Sigmoid colon (tissue), 4 donors: ENCODE results near the gene YIF1B.

Experiments
- CTCF ChIP-seq, 4 experiments: fragments of 450-650 bp in 3 of 4; fragments of 200-600 bp in 1 of 4; IDR thresholded peaks; one replicate each; pipeline ENCODE4 v1.5.1; 2016 to 2019; ENCODE audit warnings: antibody characterized with exemption in 4 of 4, mild to moderate bottlenecking in 3 of 4, moderate library complexity in 2 of 4
- EP300 ChIP-seq, 4 donors: sonication (generic); formaldehyde crosslinking; IDR thresholded peaks; one replicate each; pipeline ENCODE4 v1.6.1; 2017; ENCODE audit warnings: antibody characterized with exemption in 4 of 4

DNA sequence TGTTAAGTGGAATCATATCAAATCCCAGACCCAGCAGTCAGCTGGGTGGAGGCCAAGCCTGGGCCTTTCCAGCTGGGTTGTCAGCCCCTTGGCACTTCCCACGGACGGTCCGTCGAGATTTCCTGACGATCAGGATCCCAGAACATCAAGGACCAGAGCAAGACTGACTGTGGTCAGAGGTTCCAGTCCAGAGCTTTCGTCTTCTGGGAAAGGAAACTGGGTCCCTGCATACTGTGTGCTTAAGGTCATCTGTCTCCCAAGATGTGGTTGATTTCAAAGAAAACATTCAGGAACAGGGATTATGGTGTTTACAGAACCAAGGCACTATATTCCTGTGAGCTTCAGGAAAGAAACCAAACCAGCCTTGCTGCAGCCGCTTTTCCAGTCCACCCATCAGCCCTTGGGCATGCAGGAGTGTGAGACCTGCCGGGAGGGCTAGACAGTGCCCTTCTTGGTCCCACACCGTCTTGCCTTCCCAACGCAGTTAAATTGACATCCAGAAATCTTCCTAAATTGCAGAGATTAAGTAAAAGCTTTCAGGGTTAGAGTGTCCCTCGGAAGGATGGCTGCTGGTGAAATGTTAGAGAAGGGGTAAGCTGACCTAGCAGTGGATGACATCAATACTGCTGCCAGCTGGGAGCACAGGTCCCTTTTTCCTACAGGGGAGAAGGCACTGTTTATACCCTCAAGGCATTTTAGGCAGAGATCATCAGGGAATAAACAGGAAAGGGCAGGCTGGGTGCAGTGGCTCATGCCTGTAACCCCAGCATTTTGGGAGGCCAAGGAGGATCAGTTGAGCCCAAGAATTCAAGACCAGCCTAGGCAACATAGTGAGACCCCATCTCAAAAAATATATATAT is 16.7 kb downstream of the YIF1B start:
- TF ChIP-seq CTCF (IDR thresholded peaks at IDR 0.05) = no peak
- TF ChIP-seq EP300 (IDR thresholded peaks at IDR 0.05) = no peak
